Measurements from ENCODE around the gene NDUFA1.
"Not testable (repeated sequence)": the region's sequence is repeated elsewhere in the genome, so short reads cannot be mapped to it uniquely, and the experiment has no call there.

The NDUFA1 gene

DNA sequence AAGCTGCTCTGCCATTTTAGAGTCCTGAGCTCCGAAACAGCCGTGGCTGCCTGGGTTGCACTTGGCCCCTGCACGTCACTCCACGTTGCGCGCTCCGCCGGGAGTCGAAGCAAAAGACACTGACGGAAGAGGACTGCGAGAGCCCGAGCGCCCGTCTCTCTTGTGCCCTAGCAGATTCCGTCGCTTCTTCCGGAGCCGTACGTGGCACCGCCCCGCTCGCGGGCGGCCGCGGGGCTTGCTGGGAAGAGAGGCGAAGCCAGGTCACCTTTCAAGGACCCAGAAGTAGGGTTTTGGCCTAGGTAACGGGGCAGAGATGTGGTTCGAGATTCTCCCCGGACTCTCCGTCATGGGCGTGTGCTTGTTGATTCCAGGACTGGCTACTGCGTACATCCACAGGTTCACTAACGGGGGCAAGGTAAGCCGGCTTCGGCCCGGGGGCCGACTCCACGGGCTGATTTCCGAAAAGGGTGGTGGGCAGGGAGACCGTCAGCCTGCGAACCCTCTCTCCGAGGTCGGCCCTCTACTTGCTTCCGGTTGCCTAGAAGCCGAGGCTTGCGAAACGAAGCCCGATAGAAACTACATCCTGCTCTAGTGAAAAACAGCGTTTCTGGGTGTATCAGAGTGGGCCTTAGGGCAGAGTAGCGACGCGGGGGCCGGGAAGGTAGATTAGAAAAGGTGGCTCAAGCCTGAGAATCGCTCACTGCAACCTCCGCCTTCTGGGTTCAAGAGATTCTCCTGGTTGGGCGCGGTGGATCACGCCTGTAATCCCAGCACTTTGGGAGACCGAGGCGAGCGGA is at the start of gene NDUFA1, which contains the start of gene RNF113A:
TSS of gene NDUFA1 (plus strand) at position 234 of the 797 bp plus-strand sequence. CDS start at position 314, 80 bp downstream.
TSS of gene RNF113A (minus strand) at position 135 of the 797 bp plus-strand sequence. CDS start at position 15, 120 bp downstream.
- DNase-seq: peak; percentile 67 to 76

DNA sequence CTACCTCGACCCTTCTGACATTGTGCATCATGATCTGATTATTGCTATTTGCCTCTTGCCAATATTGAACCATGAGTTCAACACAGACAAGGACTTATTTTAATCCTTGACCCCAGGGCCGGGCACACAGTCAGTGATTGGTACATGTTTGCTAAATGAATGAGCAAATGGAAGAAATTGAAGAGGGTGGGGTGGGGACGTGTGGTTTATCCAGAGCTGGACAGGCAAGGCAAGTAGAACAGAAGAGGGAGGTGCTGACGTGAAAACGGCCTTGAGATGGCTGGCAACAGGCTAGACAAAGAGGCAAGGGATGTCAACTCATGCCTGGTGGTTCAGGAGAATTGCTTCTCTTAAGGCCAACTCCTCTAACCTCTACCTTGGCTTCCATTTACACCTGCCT is 47.4 kb upstream of the NDUFA1 start:
- DNase-seq: not testable (repeated sequence)

GRCh38 chrX:119826399-119826959 is 45.2 kb upstream of the NDUFA1 start:
- no peak for DNase-seq

- DNase-seq: no peak
Observed at GRCh38 chrX:119828446-119828845, 43.2 kb upstream of the NDUFA1 start.

- DNase-seq: no peak
Observed at GRCh38 chrX:119833905-119834304, 37.7 kb upstream of the NDUFA1 start.

DNA sequence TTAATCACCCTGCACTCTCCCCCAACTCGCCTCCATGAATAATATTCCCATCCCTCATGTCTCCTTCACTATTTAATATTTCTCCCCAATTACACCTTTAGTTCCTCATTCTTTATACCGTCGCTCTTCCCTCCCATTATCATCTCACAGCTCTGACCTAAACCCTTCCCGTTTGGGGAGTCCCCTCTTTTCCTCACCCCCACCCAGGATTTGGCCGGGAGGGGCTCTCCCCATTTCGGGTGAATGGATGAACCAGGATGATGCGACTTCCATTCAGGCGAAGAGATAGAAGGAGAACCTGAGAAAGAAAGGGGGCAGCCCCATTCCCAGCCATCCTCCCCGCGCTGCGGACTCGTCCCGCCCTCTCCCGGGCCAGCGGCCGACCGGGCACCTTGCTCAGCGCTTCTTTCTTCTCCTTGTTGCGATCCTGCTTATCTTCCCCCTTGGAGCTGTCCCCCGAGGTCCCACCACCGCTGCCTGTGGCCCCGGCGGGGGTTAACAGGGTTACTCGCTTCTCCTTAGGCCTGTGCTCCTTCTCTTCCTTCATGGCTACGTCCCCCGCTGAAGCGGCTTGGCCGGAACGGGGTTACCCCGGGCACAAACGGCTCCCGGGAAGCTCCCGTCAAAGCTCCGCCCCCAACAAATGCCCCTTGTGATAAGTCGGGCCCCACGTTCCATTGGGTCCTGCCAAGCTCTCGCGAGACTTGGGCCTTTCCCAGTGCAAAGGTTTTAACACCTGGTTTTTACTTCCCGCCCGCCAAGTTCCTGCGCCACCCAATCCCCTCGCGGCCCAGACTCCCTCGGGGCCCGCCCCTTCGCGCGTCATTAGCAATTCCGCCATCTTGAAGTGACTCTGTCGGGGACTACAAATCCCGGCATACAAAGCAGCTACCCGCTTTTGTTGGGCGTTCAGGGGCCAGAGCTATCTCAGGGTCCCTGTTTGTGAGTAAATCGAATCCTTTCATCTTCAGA is 19.0 kb upstream of the NDUFA1 start, which contains the start of gene UPF3B:
TSS of gene UPF3B (minus strand) at position 582 of the 972 bp plus-strand sequence. CDS start at position 547, 35 bp downstream.
- peak; percentile 51 to 86 for DNase-seq

DNA sequence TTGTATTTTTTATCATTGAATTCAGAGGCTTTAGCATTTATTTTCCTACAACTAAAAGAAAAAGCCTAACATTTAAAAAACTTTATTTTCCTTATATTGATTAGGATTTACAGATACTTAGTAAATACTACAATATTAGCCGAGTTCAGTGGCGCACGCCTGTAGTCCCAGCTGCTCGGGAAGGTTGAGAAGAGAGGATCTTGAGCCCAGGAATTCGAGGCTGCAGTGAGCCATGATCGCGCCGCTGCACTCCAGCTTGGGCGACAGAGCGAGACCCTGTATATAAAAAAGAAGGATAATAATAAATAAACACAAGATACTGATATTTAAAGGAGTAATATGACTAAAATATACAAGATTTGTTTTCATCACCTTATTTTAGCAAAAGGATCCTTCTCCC is 18.2 kb upstream of the NDUFA1 start:
- no peak for DNase-seq

DNA sequence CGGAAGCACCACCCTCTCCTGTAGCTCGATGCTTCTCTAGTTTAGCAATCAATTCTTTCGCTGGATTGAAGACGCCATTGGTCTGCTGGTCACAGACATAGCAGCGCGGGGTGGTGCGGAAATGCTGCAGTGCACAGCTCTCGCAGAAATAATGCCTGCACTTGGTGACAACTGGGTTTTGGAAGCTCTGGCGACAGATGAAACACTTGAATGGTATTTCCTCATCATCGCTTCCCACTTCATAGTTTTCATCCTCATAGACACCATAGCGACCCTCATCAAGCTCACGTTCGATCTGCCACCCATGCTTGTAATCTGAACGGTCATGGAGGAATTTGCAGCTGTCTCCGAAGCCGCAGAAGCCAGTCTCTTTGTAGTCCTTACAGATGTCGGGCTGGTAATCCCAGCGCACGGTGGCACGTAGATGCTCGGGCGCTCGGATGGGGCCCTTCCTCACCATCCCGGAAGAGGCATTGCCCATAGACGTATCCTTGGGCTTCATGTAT is 953 bp upstream of the NDUFA1 start:
- peak in 1 of 2 donors; percentile 0 for DNase-seq

GRCh38 chrX:119871245-119871598 is 410 bp upstream of the NDUFA1 start:
- no peak for DNase-seq

- DNase-seq: no peak
Observed at GRCh38 chrX:119878740-119879139, 7.1 kb downstream of the NDUFA1 start.

DNA sequence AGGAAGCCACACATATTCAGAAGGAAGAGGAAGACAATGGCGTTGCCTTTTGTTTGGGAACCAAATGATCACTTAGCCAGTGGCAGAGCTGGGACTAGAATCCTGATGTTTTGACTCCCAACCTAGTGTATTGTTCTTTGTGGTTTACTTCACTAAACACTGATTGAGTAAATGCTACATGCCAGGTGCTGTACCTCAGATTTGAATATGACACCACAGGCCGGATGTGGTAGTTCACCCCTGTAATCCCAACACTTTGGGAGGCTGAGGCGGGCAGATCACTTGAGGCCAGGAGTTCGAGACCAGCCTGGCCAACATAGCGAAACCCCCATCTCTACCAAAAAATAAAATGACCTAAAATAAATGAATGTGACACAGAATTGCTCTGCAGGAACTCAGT is 8.4 kb downstream of the NDUFA1 start:
- DNase-seq: no peak

DNA sequence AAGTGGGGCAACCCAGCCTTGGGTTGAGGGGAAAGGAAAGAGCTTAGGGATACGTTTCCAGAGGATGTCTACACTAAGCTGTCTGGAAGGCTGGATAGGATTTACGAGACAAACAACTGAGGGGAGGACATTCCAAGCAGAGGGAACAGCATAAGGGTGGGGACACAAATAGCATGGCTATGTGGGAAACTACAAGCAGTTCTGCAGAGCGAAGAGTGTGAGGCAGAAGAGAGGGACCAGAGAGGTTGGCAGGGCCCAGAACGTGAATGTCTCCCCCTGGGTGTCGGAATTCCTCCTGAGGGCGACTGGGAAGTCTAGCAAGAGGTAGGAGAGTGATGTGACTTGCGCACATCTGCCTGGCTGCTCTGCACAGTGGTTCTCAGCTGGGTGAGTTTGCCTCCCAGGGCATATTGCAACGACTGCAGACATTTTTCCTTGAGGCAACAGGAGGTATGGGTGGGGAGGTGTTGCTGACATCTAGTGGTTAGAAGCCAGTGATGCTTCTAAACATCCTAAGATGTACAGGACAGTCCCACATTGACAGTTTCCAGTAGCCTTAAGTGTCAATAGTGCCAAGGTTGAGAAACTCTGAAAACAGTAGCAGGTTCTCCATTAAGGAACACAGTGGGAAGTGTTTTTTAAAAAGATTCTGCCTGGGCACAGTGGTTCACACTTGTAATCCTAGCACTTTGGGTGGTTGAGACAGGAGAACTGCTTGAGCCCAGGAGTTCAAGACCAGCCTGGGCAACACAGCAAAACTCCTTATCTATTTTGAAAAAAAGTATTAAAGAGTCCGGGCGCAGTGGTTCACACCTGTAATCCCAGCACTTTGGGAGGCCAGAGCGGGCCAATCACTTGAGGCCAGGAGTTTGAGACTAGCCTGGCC is 9.2 kb downstream of the NDUFA1 start:
- peak in 1 of 2 donors; percentile 15 for DNase-seq

DNA sequence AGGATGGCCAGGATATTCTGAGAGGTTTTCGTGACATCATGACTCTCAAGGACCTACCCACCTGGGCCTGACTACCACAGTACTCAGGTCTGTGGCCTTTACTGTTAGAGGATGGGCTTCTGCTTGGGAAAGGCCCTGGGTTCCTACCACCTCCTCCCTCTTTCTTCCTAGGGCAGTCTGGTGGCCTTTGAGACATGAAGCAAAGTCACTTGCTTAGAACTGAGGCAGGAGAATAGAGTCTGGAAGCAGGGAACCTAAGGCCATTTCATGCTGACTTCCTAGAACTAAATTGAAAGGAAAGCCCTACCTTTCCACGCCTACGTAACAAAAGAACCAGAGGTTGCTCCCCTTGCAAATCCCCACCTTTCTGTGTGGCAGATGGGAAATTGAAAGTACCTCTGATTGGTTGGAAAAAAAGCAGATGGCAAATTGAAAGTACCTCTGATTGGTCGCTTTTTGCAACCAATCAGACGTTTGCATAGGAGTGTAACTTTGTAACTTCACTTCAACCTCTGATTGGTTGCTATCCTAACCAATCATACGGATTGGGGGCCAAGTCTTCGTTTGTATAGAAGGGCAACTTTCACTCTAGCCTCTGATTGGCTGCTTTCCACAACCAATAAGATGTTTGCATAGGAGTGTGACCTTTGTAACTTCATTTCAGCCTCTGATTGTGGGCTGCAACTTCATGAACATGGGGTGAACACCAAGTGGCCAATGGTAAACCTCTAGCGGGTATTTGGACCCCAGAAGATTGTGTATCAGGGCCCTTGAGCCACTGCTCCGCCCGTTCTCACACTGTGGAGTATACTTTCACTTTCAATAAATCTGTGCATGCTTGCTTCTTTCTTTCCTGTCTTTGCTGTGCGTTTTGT is 14.2 kb downstream of the NDUFA1 start:
- DNase-seq: no peak

DNA sequence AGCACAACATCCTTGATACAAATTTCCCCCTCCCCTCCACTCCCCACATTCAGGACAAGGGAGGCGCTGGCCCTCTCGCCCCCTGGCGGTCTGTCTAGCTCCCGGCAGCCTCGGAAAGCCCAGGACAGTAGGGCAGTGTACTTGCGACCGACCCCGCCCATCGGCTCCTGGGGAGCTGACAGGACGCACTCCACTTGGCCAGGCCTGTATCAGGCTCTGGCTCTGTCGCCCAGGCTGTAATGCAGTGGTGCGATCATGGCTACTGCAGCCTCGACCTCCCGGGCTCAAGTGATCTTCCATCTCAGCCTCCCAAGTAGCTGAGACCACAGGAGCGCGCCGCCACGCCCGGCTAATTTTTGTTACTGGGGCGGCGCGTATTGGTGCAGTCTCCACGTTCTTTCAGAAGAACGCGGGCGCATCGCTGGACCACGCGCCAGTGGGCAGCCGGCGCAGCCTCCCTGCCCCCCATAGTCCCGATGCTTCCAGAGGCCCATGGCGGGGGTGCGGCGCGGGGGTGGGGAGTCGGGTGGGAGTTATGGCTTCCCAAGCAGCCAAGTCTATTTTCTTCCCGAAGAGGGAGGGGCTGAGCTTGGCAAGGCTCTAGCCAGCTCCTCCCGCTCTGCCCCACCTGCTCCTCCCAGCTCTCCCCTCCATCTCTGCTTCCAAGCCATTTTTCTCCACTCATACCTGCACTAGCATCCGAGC is 16.2 kb downstream of the NDUFA1 start:
- peak; percentile 15 to 39 for DNase-seq

- DNase-seq: not testable (repeated sequence)
Observed at GRCh38 chrX:119890626-119891025, 19.0 kb downstream of the NDUFA1 start.

- DNase-seq: not testable (repeated sequence)
Observed at GRCh38 chrX:119891961-119892692, 20.5 kb downstream of the NDUFA1 start.

DNA sequence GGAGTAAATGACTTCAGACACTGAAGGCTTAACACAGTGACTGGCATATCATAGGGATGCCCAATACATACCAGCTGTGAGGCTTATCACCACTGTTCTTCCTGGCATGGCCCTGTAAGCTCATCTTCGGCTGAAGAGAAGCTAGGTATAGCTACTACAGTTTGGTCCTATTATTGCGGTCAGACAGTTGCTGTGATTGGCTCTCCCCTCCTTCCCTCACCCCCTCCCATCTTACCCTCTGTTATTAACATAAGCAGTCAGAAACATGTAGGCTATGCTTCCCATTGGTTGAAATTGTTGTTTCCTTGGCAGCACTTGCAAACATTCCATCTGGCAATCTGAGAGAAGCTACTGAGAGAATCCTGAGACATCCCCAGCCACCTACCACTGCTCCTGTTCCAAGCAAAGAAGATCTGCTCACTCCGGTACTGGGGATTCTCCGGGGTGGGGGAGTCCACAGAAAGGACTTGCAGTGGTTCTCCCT is 24.3 kb downstream of the NDUFA1 start, which contains the start of gene AKAP14:
TSS of gene AKAP14 (plus strand) at position 51 of the 484 bp plus-strand sequence. CDS start 7,331 bp downstream, outside the sequence.
- no peak for DNase-seq

- DNase-seq: peak in 1 of 2 donors; percentile 31
Observed at GRCh38 chrX:119899125-119899524, 27.5 kb downstream of the NDUFA1 start.

GRCh38 chrX:119900976-119901375 is 29.3 kb downstream of the NDUFA1 start:
- DNase-seq: no peak

Measured in bone marrow (tissue), 2 donors.